Measurements from ENCODE around the gene GPR119.
A peak's percentile ranks its signal among the peaks of the same experiment; 100 is the strongest.
"Not testable (repeated sequence)": the region's sequence is repeated elsewhere in the genome, so short reads cannot be mapped to it uniquely, and the experiment has no call there.

GPR119 gene
- 0 reads per million in 2 donors for total RNA-seq

DNA sequence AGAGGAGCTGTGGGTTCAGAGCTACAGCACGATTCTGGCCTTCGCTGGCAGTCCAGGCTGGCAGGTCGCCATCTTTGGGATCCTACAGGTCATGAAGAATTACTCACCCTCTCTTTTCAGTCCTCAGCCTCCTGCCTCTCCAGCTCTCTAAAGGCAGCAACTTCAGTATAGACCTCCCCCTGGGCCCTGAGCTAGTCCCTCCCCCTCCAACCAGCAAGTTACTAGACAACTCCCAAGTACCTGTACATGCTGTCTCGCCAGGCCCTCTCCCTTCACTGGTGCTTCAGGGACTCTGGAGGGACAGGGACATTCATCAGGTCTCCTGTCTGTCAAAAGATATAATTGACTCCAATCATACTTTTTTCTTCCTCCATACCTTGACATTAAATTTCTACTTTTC, at the start of gene GPR119:
Gene GPR119, minus strand, starts transcription at position 155 of the 400 bp plus-strand sequence. CDS start 227 bp downstream, outside the sequence.
- no peak for DNase-seq

DNA sequence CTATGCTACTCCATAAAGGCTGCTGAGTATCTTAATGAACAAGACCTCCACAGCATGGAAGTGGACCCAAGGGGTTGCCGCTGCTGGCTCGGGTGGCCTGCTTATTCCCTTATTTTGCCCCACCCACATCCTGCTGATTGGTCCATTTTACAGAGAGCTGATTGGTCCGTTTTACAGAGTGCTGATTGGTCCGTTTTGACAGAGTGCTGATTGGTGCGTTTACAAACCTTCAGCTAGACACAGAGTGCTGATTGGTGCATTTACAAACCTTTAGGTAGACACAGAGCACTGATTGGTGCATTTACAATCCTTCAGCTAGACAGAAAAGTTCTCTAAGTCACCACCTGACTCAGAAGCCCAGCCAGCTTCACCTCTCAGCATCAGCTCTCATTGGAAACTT, 43.8 kb upstream of the GPR119 start:
- not testable (repeated sequence) for DNase-seq

DNA sequence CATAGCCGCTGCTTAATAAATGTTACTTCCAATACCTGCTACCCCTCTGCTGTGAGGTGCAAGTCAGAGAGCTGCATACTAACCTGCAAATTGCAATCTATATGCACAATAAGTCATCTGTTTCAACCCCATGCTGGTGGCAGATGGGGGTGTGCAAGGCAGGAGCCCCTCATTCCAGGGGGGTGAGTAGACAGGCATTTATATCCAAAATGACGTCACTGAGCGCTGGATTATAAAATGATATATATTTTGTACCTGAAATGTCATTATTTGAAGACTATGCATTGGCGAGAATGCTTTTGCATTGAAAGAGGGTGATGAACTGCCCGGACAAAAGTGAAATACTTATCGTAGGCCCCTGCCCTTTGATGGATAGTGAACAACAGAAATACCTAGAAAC, 41.1 kb upstream of the GPR119 start:
- DNase-seq: no peak

DNA sequence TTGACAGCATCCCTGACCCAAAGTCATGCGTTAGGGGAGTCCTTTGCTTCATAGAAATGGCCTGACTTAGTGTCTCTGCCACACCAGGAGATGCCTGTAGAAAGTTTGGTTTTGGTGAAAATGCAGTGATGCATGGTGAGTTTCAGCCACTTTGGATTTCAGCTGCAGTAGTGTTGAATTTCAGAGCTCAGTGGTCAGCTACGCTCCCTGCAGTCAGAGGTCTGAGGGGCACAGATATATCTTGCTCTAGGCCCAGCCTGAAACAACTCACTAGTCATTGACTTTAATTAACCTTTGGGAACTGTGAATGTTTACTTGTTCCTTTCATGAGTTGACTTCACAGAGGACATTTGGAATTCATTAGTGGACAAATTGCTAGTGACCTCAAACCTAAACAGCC, 33.8 kb upstream of the GPR119 start:
- DNase-seq: no peak

DNA sequence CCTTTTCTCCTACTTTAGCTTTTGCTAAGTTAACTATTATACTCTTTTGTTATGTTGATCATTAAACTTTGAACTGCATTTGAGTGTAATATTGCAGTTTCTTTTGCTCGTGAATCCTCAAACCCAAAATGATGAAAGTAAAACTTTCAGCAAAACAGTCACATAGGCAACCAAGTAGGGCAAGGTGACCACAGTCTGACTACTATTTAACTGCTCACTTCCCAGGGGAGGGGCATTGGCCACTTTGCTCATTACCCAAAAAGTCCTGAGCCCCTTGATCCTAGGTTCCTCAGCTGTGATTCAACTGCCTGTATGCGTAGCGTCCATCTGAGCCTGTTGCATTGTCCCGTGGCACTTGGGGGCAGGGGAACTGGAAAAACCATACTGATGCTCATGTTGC, 33.3 kb upstream of the GPR119 start:
- no peak for DNase-seq

DNA sequence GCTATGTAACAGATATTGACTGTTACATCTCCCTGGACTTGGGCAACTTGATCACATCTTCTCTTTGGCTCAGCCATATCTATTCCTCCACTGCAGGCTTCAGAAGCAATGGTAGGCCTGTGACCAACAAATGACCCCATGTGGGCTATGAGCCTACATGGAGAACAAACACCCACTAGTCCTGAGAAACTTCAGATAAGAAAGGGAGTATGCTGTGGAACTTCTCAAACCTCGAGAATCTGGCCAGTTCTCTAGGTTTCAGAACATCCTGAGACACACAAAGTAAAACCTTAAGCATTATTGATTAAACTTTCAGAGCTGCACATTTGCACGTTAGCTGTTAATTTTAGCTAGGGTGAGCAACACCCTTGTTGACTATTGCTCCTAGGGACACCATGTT, 32.6 kb upstream of the GPR119 start:
- DNase-seq: no peak

DNA sequence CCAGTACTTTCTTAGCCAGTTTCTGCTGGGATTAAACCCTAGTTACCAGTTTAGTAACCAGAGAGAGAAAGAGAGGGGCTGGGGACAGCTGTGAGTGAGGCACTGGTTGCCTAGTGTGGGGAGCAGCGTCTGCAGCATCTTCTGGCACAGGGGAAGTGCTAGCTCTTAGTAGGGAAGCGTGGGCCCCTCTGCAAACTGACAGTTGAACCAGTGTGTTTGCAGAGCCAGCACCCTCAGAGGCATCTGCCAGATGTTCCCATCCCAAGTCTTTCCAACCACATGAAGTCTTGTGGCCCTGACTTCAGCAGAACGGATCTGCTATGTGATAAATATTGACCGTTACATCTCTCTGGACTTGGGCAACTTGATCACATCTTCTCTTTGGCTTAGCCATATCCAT, 31.3 kb upstream of the GPR119 start:
- DNase-seq: no peak

DNA sequence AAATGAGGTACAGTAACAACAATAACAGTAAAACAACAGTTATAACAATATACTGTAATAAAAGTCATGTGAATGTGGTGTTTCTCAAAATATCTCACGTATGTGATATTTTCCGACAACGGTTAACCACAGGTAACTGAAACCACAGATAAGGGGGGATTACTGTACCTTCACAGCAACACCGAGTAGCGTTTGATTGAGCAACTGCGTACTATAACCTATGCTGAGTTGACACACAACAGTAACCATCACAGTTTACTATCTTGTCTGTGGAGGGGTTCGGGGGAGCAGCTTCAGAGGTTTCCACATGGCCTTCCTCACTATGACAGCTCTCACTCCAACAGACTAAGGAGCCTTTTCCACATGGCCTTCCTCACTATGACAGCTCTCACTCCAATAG, 29.7 kb upstream of the GPR119 start:
- DNase-seq: no peak

DNA sequence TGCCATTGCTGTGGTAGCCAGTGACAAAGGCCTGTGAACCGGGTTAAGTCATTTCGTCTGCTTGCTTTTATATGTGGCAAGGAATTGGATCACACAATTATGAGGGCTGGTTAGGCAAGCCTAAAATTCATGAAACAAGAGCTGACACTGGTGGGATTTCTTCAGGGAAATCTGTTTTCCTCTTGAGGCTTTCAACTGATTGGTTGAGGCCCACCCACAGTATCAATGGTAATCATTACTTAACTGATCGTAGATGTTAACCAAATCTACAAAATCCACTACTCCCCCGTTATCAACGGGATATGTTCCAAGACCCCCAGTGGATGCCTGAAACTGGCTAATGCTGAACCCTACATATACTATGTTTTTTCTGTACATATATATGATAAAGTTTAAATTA, 29.3 kb upstream of the GPR119 start:
- no peak for DNase-seq

DNA sequence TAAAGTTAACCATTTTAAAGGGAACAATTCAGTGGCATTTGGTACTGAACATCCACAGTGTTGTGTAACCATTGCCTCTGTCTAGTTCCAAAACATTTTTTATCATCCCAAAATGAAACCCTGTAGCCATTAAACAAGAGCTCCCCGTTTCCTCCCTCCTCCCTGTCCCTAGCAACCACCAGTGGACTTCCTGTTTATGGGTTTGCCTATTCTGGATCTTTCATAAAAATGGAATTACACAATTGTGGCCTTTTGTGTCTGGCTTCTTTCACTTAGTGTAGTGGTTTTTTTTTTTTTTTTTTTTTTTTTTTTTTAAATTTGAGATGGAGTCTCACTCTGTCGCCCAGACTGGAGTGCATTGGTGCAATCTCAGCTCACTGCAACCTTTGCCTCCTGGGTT, 27.9 kb upstream of the GPR119 start:
- no peak for DNase-seq

DNA sequence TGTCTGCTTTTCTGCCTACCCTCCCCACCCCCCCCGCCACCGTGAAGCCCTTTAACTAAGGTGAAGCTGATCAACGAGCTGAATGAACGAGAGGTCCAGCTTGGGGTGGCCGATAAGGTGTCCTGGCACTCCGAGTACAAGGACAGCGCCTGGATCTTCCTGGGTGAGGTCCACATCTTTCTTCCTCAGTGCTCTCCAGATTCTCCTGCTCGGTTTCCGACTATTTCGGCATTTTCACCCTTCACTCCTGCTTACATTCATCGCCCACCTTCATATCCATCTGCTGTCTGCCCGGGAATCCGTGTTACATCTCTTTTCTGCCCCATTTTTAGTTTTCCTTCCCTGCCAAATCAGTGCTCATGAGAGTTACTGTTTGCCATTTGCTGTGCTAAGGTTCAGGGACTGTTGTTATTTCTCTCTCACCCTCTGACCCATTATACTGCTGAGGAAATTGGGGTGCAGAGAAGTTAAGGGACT, 16.8 kb upstream of the GPR119 start:
- DNase-seq: no peak

DNA sequence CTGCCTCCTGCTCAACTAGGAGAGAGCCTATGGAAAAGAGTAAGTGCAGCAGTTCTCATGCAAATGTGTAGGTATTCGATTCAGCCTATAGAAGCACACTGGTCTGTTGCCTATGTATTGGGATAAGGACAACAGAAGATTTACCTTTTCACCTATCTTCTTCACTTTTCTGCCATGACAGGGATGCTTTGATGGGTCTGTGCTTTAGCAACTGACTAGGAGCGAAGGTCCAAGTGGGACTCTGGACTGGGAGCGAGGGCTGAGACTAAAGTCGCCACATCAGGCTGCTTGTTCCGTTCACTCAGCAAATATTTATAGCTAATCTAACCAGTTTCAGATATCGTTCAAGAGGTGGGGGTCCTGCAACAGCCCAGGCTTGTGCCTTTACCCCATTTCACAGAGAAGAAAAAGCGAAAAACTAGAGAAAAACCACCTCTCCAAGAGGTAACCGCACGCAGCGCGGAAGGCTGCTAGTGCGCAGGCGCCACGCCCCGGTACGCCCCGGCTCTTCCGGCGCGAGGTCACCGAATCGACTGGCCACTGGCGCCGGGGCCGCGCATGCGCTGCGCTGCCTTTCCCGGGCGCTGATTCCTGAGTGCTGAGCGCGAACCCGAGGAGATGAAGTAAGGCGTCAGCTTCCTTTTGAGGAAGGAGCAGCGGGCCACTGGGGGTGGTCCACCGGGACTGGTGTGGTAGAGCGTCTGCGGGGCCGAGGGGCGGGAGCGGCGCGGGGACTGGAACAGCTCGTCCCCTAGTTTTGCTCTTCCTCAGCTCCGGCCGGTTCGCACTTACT, 16.1 kb upstream of the GPR119 start, which contains the start of gene RBMX2:
Gene RBMX2, plus strand, starts transcription at position 573 of the 793 bp plus-strand sequence. Its CDS starts 46 bp downstream, at position 619.
- DNase-seq: peak; percentile 56

DNA sequence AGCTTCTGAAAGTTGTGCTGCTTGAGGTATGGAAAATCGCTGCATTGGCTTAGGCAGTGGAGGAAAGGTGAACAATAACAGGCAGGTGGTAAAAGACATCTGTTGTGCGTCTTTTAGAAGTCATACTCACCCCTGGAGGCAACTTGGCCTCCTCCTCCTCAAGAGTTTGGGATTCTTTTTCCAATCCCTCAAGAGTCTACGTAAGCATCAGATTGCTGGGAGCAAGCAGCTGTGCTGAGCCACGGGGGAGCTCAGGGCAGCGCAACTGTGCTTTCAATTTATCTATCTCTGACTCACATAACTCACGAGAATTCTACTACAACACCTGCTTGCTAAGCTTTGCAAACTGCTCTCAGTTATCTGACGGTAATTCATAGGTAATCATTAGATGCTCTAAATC, 9.9 kb upstream of the GPR119 start:
- no peak for DNase-seq

DNA sequence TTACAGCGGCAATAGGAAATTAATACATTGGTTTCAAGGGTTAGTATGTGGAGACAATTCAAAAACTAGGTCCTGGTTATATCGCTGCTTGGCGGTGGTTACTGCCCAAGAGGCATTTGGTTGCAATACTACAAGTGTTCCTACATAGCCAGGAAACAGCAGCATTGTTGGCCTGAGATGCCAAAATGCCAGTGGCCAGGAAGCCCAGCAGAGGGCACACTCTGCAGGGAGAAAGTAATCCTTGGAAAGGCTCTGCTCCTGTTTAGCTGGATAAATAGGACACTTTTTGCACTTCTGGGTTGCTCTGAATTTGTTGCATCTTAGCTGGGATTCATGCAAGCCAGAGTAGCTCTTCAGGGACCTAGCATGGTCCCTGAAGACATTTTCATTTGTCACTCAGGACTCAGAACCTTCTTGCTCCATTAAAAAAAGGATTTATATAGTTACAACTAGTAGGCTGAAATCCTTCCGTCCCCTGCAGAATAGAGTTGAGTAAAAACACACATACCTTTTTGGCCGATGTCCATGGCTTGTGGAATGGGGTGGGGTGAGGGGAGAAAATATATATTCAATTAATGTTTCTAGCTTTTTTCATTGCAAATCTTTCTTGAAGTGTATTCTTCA, 8.1 kb upstream of the GPR119 start:
- no peak for DNase-seq

DNA sequence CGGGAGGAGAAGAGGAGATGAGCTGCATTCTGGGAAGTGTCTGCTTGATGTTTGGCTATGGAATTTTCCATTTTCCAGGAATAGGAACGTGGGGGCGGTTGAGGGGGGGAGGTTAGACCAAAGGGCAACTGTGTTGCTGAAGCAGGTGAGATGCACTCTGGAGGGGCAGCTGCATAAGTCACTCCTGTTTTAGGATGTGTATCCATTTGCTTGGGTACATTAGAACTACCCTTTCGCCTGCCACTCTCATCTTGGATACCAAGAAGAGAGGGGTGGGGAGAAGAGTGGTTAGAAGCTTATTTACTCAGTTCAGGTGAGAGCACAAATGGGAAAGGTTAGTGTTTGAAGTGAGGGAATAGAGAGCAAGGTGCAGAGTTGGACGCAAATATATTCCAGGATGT, 934 bp upstream of the GPR119 start:
- DNase-seq: no peak

DNA sequence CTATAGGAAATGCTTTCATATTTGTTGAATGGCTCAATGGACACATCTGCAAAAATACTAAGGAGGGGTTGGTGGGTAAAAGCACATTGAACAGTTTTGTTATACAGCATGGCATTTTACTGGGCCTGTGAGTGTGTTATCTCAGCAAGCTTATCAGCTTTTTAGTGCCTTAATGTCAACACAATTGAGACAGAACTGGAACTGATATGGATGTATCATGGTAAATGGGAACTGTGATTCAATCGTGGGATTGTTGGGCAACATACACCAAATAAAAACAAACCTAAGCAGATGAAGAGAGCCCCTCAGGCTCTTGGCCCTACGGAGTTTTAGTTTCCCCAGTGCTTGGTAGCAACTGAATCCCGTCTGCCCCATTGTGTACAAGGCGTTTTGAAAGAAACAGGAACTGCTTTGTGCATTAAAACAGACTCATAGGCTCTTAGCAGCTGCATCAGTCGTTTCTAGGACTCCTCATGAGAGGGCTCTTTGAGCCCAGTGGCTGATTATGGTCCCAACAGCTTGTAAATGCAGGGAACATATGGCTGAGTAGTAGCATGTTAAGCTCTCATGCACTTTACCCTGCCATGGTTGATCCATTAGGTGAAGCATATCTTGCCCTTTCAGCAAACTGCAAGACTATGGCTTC, 7.3 kb downstream of the GPR119 start:
- no peak for DNase-seq

DNA sequence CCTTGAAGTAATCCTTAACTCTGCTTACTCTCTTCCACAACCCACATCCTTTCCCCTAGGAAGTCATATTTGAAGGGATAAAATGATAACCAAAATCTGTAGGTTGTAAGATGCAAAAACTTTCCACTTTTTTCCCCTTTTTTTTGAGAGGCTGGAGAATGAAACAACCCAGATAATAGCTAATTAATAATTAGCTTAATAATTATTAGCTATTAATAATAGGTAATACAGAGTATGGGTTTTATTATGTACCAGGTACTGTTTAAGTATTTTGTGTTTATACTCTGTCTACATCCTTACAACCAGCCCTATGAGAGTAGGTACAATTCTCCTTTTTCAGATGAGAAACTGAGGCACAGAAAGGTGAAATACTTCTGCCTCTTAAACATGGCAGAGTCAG, 9.4 kb downstream of the GPR119 start:
- no peak for DNase-seq

DNA sequence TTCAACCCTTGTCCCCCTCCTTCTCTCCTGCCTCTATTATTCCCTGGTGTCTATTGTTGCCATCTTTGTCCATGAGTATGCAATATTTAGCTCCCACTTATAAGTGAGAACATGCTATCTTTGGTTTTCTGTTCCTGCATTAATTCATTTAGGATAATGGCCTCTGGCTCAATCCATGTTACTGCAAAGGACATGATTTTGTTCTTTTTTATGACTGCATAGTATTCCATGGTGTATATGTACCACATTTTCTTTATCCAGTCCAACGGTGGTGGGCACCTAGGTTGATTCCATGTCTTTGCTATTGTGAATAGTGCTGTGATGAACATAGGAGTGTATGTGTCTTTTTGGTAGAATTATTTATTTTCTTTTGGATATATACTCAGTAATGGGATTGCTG, 33.4 kb downstream of the GPR119 start:
- DNase-seq: not testable (repeated sequence)

DNA sequence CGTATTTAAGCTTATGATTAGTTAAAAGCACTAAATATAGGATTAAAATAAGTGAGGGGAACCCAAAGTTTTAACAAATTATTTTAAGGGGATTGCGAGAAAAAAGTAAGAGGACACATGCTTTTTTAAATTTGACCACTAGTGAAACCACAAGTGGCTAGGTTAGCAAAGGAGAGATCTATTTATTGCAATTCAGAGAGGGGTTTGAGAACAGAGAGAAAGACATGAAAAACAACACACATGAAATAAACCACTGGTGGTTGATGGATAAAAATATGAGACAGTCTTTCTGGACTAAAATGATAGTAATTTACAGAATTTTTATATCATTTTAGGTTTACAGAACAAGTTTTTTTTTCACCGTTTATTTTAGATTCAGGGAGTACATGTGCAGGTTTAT, 33.9 kb downstream of the GPR119 start:
- no peak for DNase-seq

DNA sequence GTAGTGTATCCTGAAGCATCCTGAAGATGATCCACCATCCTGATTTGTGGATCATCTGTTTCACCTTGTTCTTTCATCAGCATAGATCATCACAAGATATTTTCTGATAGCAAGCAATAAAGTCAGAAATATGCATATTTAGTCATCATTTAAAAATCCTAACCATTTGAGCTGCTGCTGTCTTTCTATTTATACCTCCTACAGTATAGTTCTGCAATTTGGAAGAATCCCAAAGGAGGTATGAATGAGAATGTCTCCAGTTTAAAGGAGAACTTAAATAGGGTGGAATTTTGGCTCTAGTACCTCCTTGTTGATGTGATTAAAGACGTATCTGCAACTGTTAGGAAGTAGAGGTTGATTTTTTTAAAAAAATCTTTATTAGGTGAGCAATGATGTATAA, 38.2 kb downstream of the GPR119 start:
- no peak for DNase-seq

DNA sequence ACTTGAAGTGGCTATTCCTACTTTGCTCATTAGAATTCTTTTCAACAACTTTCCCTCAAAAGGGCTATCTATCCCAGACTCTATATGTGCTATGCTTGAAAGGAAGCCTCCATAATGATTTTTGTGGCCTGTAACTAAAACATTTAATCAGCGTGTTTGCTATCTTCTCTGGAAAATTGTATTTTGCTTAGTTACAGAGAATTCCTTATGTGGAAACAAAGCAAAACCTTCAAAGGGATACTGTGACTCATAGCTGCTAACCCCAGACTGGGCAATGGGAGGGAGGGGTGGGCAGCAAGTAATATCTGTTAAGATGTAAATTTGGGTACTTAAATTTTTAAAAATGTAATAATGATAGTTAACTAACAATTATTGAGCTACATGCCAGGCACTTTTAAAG, 42.1 kb downstream of the GPR119 start:
- no peak for DNase-seq

DNA sequence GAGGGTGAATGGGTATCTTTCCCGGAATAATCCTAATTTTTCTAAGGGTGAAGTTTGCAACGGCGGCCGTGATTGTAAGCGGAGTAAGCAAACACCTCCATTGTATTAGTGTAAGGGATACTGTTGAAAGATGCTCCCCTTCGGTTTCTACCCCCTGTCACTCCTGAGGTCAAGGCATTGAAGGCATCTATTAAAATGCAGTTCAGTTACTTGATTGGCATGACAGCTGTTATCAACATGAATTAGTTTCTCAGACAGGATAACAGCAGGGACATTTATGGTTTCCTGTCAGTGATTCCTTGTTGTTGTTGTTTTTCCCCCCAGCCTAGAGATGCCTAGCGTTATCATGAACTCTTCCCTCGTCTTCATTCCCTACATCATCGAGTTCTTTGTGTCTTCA, 45.2 kb downstream of the GPR119 start:
- DNase-seq: no peak

DNA sequence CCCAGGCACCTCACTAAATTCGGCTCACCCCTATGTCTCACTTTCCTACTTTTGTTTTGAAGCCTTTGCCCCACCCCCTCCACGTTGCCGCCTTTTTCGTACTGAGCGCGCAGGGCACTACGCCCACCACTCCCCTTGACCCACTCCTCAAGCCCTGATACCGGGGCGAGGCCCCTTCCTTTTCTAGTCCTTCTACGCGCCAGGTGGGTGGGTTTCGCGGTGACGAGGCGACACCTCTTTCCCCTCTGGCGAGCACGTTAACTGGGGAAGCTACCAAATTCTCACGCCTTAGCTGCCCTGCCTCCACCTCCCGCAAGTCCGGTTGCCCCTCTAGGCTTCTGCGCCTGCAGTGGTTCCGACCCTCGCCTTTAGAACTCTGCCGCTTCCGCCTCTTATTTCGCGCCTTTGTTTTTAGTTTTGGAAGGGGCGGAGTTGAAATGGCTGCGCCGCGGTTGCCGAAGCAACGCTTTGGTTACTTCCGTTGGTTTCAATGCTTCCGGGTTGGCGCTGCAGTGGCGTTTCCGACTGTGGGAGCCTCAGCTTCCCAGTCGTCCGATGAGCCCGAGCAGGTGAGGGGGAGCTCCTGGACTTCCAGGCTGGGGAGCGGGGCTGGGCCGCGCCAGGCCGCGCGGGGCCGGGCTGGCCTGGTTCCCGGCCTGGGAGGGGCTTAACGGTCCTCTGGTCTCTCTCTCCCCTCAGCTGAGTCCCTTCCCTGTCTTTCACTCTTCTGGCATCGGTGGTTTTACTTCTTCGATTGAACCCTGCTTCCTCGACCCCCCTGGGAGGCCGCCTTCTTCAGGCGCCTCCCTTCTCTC, 45.9 kb downstream of the GPR119 start, which contains the start of gene SLC25A14:
Gene SLC25A14, plus strand, starts transcription at position 512 of the 815 bp plus-strand sequence. CDS start 360 bp downstream, outside the sequence.
- DNase-seq: peak; percentile 58

Data from T-helper 9 cell (primary cell).